HCT116 (cell line): ENCODE measurements around the gene CLIC4.

Source experiments
- EZH2phosphoT487 ChIP-seq: fragments of 200-600 bp; IDR thresholded peaks from 2 replicates; pipeline ENCODE4 v1.6.1; 2018; ENCODE audit warnings: antibody characterized with exemption, borderline replicate concordance
- POLR2AphosphoS5 ChIP-seq: IDR thresholded peaks from 2 replicates; pipeline ENCODE4 v1.6.1; 2011; ENCODE audit warnings: mild to moderate bottlenecking, low read depth, low read length, moderate library complexity
- TF ChIP-seq, protein P1 (sequence below), 3 experiments: fragments of 200-600 bp in 1 of 3; sonication (generic) in 1 of 3; IDR thresholded peaks in 2 of 3; conservative IDR thresholded peaks in 1 of 3; 2 replicates each; pipeline ENCODE4 v1.5.1; 2012 to 2017; ENCODE audit warnings: low read depth in 2 of 3, low read length in 2 of 3, antibody characterized with exemption in 1 of 3, borderline replicate concordance in 1 of 3, control low read depth in 1 of 3, mild to moderate bottlenecking in 1 of 3, mixed read lengths in 1 of 3, mixed run types in 1 of 3, moderate library complexity in 1 of 3; ENCODE audit not compliant: insufficient read depth in 1 of 3

DNA sequence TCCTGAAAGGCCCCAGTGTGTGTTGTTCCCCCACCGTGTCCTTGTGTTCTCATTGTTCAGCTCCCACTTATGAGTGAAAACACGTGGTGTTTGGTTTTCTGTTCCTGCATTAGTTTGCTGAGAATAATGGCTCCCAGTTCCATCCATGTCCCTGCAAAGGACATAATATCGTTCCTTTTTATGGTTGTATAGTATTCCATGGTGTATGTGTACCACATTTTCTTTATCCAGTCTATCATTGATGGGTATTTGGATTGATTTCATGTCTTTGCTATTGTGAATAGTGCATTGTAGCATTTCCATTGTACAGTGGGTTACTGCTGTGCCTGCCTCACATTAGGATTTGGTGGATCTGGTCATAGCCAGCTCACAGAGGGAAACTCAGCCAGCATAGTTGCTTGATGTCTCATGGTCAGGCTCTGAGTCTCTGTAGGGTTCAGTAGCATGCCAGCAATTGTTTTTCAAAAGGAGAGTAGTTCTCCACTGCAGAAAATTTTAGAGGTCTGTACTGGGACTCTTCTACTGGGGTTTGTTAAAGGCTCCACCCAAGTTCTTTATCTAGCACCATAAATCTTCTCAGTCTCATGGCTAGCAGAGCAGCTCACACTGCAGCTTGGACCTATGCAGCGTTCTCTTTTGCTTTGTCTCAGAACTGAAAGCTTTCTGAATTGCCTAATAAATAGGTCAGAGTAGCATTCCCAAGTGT lies 143.9 kb downstream of the CLIC4 start:
- TF ChIP-seq, protein P1, sequence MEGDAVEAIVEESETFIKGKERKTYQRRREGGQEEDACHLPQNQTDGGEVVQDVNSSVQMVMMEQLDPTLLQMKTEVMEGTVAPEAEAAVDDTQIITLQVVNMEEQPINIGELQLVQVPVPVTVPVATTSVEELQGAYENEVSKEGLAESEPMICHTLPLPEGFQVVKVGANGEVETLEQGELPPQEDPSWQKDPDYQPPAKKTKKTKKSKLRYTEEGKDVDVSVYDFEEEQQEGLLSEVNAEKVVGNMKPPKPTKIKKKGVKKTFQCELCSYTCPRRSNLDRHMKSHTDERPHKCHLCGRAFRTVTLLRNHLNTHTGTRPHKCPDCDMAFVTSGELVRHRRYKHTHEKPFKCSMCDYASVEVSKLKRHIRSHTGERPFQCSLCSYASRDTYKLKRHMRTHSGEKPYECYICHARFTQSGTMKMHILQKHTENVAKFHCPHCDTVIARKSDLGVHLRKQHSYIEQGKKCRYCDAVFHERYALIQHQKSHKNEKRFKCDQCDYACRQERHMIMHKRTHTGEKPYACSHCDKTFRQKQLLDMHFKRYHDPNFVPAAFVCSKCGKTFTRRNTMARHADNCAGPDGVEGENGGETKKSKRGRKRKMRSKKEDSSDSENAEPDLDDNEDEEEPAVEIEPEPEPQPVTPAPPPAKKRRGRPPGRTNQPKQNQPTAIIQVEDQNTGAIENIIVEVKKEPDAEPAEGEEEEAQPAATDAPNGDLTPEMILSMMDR (IDR thresholded peaks at IDR 0.05 in 2 of 3, conservative IDR thresholded peaks at IDR 0.05 in 1 of 3; ENCODE audit: borderline replicate concordance in 1 of 3, insufficient read depth in 1 of 3, low read depth in 2 of 3, low read length in 2 of 3): no peak
- TF ChIP-seq POLR2AphosphoS5 (no peak), EZH2phosphoT487 (no peak)
